Smooth muscle cell (in vitro differentiated cells): ENCODE data around the gene TNIK. TPM values are rescaled to one million over a fixed set of nuclear protein-coding genes. Genes with fewer than 3 reads are reported as not detected.

Experiments
- DNase-seq: peaks from one replicate; lab custom pipeline; 2025; ENCODE audit not compliant: unreplicated experiment; lab: John Stamatoyannopoulos, UW
- H2AFZ ChIP-seq: fragments of 200-600 bp; sonication (generic); 2 replicates; pipeline ENCODE4 v1.6.0; 2016; ENCODE audit warnings: antibody characterized with exemption, low read depth, mild to moderate bottlenecking
- H3F3A ChIP-seq: fragments of 200-600 bp; sonication (generic); 2 replicates; pipeline ENCODE4 v1.6.0; 2017; ENCODE audit warnings: antibody characterized with exemption, low read depth
- H3K27ac ChIP-seq: fragments of 200-600 bp; sonication (generic); 2 replicates; pipeline ENCODE4 v1.5.1; 2016; ENCODE audit warnings: low read depth, mild to moderate bottlenecking
- H3K27me3 ChIP-seq: fragments of 200-600 bp; sonication (generic); 2 replicates; pipeline ENCODE4 v1.6.1; 2016; ENCODE audit warnings: low read depth, mild to moderate bottlenecking
- H3K36me3 ChIP-seq: fragments of 200-600 bp; sonication (generic); 2 replicates; pipeline ENCODE4 v1.5.1; 2016; ENCODE audit warnings: low read depth
- H3K4me1 ChIP-seq: fragments of 200-600 bp; sonication (generic); 2 replicates; pipeline ENCODE4 v1.5.1; 2016; ENCODE audit warnings: low read depth
- H3K4me2 ChIP-seq: fragments of 200-600 bp; sonication (generic); 2 replicates; pipeline ENCODE4 v1.6.0; 2016; ENCODE audit warnings: mild to moderate bottlenecking
- H3K4me3 ChIP-seq: fragments of 200-600 bp; sonication (generic); 2 replicates; pipeline ENCODE4 v1.5.1; 2016; ENCODE audit warnings: mild to moderate bottlenecking
- H3K79me2 ChIP-seq: fragments of 200-600 bp; sonication (generic); 2 replicates; pipeline ENCODE4 v1.6.0; 2016; ENCODE audit warnings: low read depth, mild to moderate bottlenecking
- H3K9ac ChIP-seq: fragments of 200-600 bp; sonication (generic); 2 replicates; pipeline ENCODE4 v1.6.0; 2016; ENCODE audit warnings: low read depth
- H3K9me3 ChIP-seq: fragments of 200-600 bp; sonication (generic); replicated peaks from 2 replicates; pipeline ENCODE4 v1.5.1; 2016; ENCODE audit warnings: low read depth
- H4K20me1 ChIP-seq: fragments of 200-600 bp; sonication (generic); 2 replicates; pipeline ENCODE4 v1.6.0; 2016; ENCODE audit warnings: low read depth
- WGBS: methylation state at CpG from one replicate; pipeline ENCODE4 v1.1.7; 2016; ENCODE audit warnings: low lambda C conversion rate; 5-methylcytosine and 5-hydroxymethylcytosine counted together
- polyA plus RNA-seq: library from polyadenylated mRNA; unstranded; fragments of >200 nt; fragmentation: Nextera tagmentation; extraction: Ambion mirVana; gene quantifications from 2 replicates; pipeline ENCODE4 v1.2.1, GENCODE V29; 2016
- total RNA-seq: library from RNA; depleted of rRNA; stranded (reverse); fragments of >200 nt; gene quantifications from 2 replicates; pipeline ENCODE4 v1.2.3, GENCODE V29; 2014
- TF ChIP-seq, protein P1 (sequence below): fragments of 200-600 bp; sonication (generic); IDR thresholded peaks from 2 replicates; pipeline ENCODE4 v1.5.1; 2017; ENCODE audit warnings: borderline replicate concordance, mild to moderate bottlenecking, antibody characterized with exemption; ENCODE audit not compliant: insufficient read depth, poor library complexity, severe bottlenecking

The TNIK gene
- total and polyA plus RNA-seq, 2 experiments from 2014 or later = 10.4 to 12.5 TPM

DNA sequence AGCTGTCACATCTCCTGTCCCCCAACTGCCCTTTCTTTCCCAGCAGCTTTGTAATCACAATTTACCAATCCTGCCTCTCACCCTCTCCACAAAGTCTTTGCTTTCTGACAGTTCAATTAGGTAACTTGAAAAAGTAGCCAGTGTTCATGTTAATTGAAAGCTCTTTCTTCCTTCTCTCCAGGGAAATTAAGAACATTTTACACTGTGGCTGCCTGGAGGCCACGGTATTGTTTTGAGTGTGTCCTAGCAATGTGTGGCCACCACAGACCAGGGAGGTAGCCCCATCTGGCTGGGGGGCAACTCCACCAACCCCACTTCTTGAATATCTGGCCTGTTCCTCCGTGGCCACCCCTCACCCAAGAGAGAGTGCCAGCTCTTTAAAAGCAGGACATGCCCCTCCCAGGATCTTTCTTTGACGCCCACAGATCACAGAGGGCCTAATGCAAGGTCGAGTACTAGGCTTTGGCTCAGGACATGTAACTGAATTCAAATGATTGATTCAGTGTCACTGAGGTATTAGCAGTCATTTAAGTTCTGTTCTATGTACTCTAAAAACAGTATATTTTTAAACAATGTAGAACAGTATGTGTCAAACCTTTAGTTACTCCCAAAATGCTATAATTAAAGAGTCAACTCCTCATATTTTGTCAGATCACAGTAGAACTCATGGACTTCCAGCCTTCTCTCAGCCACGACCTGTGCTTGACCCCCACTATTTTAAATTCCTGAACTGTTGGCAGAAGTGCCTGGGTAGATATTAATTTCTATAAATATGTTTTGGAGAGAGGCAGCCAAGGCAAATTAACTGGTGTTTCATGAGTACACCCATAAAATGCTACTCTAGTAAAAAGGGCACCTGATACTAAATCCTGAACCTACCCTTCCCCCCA lies 164.5 kb downstream of the TNIK start:
- Histone ChIP-seq H3K4me3 (no peak overlapping the region), H3K9ac (no peak overlapping the region), H2AFZ (no peak overlapping the region), H3F3A (peaks cover 3% of the 10 kb centered on the region), H3K27me3 (no peaks in the 10 kb centered on the region), H3K4me1 (peaks cover 4% of the 10 kb centered on the region), H3K79me2 (peaks cover 21% of the 10 kb centered on the region), H3K9me3 (no peaks in the 10 kb centered on the region), H4K20me1 (no peaks in the 10 kb centered on the region), H3K36me3 (no peaks in the 10 kb centered on the region), H3K27ac (no peak overlapping the region), H3K4me2 (no peak overlapping the region)
- 81% methylated on average over 5 of the region's 5 CpGs for WGBS
- no peak for DNase-seq
- TF ChIP-seq, protein P1, sequence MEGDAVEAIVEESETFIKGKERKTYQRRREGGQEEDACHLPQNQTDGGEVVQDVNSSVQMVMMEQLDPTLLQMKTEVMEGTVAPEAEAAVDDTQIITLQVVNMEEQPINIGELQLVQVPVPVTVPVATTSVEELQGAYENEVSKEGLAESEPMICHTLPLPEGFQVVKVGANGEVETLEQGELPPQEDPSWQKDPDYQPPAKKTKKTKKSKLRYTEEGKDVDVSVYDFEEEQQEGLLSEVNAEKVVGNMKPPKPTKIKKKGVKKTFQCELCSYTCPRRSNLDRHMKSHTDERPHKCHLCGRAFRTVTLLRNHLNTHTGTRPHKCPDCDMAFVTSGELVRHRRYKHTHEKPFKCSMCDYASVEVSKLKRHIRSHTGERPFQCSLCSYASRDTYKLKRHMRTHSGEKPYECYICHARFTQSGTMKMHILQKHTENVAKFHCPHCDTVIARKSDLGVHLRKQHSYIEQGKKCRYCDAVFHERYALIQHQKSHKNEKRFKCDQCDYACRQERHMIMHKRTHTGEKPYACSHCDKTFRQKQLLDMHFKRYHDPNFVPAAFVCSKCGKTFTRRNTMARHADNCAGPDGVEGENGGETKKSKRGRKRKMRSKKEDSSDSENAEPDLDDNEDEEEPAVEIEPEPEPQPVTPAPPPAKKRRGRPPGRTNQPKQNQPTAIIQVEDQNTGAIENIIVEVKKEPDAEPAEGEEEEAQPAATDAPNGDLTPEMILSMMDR = no peak

DNA sequence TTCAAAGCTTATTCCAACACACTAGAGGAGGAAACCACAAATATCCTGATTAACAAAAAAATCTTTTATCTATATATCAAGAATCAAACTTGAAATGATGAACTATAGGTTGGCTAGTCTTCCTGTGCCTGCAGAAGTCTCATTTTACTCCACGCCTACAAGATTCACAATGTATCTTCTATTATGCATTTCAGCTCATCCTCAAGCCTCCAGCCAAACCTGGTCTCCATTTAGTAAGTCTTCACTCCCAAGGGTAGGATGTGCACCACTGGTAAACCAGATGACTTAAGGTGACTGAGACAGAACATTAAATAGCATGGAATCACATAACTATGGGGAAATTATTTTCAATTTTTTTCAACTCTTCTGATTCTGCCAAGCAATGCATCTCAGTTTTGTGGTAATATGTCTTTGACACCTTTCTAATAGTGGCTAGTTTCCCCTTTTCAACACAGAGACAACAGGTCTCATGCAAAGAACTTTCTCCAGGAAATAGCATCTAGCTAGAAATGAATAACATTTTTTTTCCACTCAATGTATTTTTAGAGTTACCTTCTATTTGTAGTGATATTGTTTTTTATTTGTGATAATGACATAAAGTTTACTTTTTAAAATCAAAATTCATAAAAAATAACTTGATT lies 166.9 kb downstream of the TNIK start:
- 100% methylated on average over 1 of the region's 1 CpG for WGBS
- H3K4me3 ChIP-seq = no peak overlapping the region
- H3K36me3 ChIP-seq = no peaks in the 10 kb centered on the region
- peaks cover 3% of the 10 kb centered on the region for H3F3A ChIP-seq
- no peak overlapping the region for H2AFZ ChIP-seq
- peaks cover 12% of the 10 kb centered on the region for H3K79me2 ChIP-seq
- no peaks in the 10 kb centered on the region for H4K20me1 ChIP-seq
- no peaks in the 10 kb centered on the region for H3K27me3 ChIP-seq
- H3K4me1 ChIP-seq = peaks cover 4% of the 10 kb centered on the region
- H3K4me2 ChIP-seq = no peak overlapping the region
- DNase-seq = no peak
- TF ChIP-seq, protein P1 = no peak
- H3K9me3 ChIP-seq = no peaks in the 10 kb centered on the region
- no peak overlapping the region for H3K27ac ChIP-seq
- H3K9ac ChIP-seq = no peak overlapping the region

- Histone ChIP-seq H3K4me2 (no peak overlapping the region), H3K4me3 (no peak overlapping the region), H3K9ac (no peak overlapping the region), H3K27me3 (no peaks in the 10 kb centered on the region), H3K79me2 (peaks cover 17% of the 10 kb centered on the region), H3F3A (peaks cover 3% of the 10 kb centered on the region), H3K27ac (no peak overlapping the region), H3K36me3 (no peaks in the 10 kb centered on the region), H3K9me3 (no peaks in the 10 kb centered on the region), H3K4me1 (peaks cover 4% of the 10 kb centered on the region), H2AFZ (no peak overlapping the region), H4K20me1 (no peaks in the 10 kb centered on the region)
- TF ChIP-seq, protein P1 = no peak
- 61% methylated on average over 2 of the region's 2 CpGs for WGBS
- DNase-seq = no peak
Observed at GRCh38 chr3:171290680-171291079, 169.5 kb downstream of the TNIK start.
